GM13977 (cell line): ENCODE data around the gene KIAA1671.

Experiments used
- DNase-seq: peaks from one replicate; pipeline ENCODE4 v3.0.0; 2012; ENCODE audit warnings: low spot score
- CTCF ChIP-seq: IDR thresholded peaks from 2 replicates; pipeline ENCODE4 v1.5.1; 2012; ENCODE audit warnings: mild to moderate bottlenecking, control low read depth; ENCODE audit not compliant: insufficient read depth; ENCODE audit errors: extremely low read depth, missing control alignments
- in situ Hi-C: fragments of 300-500 bp; cut with MboI; formaldehyde crosslinking; loops from one replicate; pipeline ENCODE4 v1.12.0; 2022; ENCODE audit warnings: low sequenced_read_pairs, low pct_unique_long_range_greater_than_20kb, mixed read lengths, inconsistent platforms; ENCODE audit not compliant: unreplicated experiment

KIAA1671 gene

GRCh38 chr22:25072406-25072805, 119.9 kb downstream of the KIAA1671 start:
- in situ Hi-C loops: no loop called here
- no peak for TF ChIP-seq CTCF
- DNase-seq: no peak

GRCh38 chr22:25076336-25076735, 123.8 kb downstream of the KIAA1671 start:
- no peak for DNase-seq
- in situ Hi-C loops: loop anchor here (25.0 kb wide), 1 partner anchor 261 kb away; no protein-coding TSS in a partner anchor
- TF ChIP-seq CTCF: no peak

GRCh38 chr22:25077056-25077455, 124.5 kb downstream of the KIAA1671 start:
- in situ Hi-C loops: loop anchor here (25.0 kb wide), 1 partner anchor 260 kb away; no protein-coding TSS in a partner anchor
- TF ChIP-seq CTCF: no peak
- no peak for DNase-seq

GRCh38 chr22:25077964-25078363, 125.4 kb downstream of the KIAA1671 start:
- no peak for DNase-seq
- TF ChIP-seq CTCF: no peak
- in situ Hi-C loops: loop anchor here (25.0 kb wide), 1 partner anchor 259 kb away; no protein-coding TSS in a partner anchor

- in situ Hi-C loops: loop anchor here (25.0 kb wide), 1 partner anchor 259 kb away; no protein-coding TSS in a partner anchor
- DNase-seq: no peak
- TF ChIP-seq CTCF: no peak
These were observed 126.1 kb downstream of the KIAA1671 start for GRCh38 chr22:25078591-25078990.

GRCh38 chr22:25080855-25081254, 128.3 kb downstream of the KIAA1671 start:
- no peak for TF ChIP-seq CTCF
- in situ Hi-C loops: loop anchor here (25.0 kb wide), 1 partner anchor 256 kb away; no protein-coding TSS in a partner anchor

More at GRCh38 chr22:25080855-25081254, 128.3 kb downstream of the KIAA1671 start:
- DNase-seq: no peak
